DMS79 (cell line): ENCODE measurements around the gene NR2F6.

ENCODE experiments used
- DNase-seq: peaks from one replicate; lab custom pipeline; 2025; lab: John Stamatoyannopoulos, UW

The NR2F6 gene

GRCh38 chr19:17237747-17238706 is 7.7 kb downstream of the NR2F6 start:
- DNase-seq, result no peak

- no peak for DNase-seq
These were observed 8.7 kb downstream of the NR2F6 start for GRCh38 chr19:17236811-17237543.

- DNase-seq, result peak; percentile 5
These were observed 9.5 kb downstream of the NR2F6 start for GRCh38 chr19:17235971-17236777.

GRCh38 chr19:17235300-17235970 is 10.3 kb downstream of the NR2F6 start:
- peak; percentile 33 for DNase-seq

- DNase-seq, result peak; percentile 33
These were observed 10.8 kb downstream of the NR2F6 start for GRCh38 chr19:17234911-17235299.

- no peak for DNase-seq
These were observed 13.5 kb downstream of the NR2F6 start for GRCh38 chr19:17232258-17232657.

- no peak for DNase-seq
These were observed 15.8 kb downstream of the NR2F6 start for GRCh38 chr19:17229890-17230289.

- no peak for DNase-seq
These were observed 17.8 kb downstream of the NR2F6 start for GRCh38 chr19:17227798-17228367.

- DNase-seq, result peak; percentile 94
These were observed 19.5 kb downstream of the NR2F6 start, which contains the start of gene OCEL1 for GRCh38 chr19:17226002-17226933. Gene OCEL1, plus strand, starts transcription at chr19:17226226. Its CDS starts 22 bp downstream, at chr19:17226248.

GRCh38 chr19:17225053-17225452 is 20.7 kb downstream of the NR2F6 start:
- DNase-seq, result no peak

GRCh38 chr19:17220207-17220758 is 25.4 kb downstream of the NR2F6 start:
- DNase-seq, result no peak

- DNase-seq, result no peak
These were observed 26.4 kb downstream of the NR2F6 start for GRCh38 chr19:17219286-17219685.

- no peak for DNase-seq
These were observed 29.6 kb downstream of the NR2F6 start for GRCh38 chr19:17216058-17216670.

- DNase-seq, result peak; percentile 92
These were observed 30.4 kb downstream of the NR2F6 start, which contains the start of gene USE1 for GRCh38 chr19:17215127-17215971. Gene USE1, plus strand, starts transcription at chr19:17215357. Its CDS starts 49 bp downstream, at chr19:17215406.

GRCh38 chr19:17214508-17215126 is 31.1 kb downstream of the NR2F6 start:
- DNase-seq, result no peak

GRCh38 chr19:17213334-17213733 is 32.4 kb downstream of the NR2F6 start:
- no peak for DNase-seq

GRCh38 chr19:17211547-17212446 is 33.9 kb downstream of the NR2F6 start:
- no peak for DNase-seq
